ENCODE measurements around the gene A2M. TPM values are rescaled to one million over a fixed set of nuclear protein-coding genes. Genes with fewer than 3 reads are reported as not detected.

A2M gene
- total RNA-seq, 3 donors from 2014 or later: 276 to 457 (median 281) TPM

GRCh38 chr12:9048930-9049329 lies 66.8 kb downstream of the A2M start:
- Histone ChIP-seq H3K4me1 (no peaks in the 10 kb centered on the region), H3K36me3 (no peaks in the 10 kb centered on the region), H3K4me3 (no peak overlapping the region), H3K9me3 (no peaks in the 10 kb centered on the region), H3K27me3 (no peaks in the 10 kb centered on the region), H3K27ac (no peak overlapping the region)
- no peak for DNase-seq (ENCODE audit: low spot score in 2 of 2)
- TF ChIP-seq CTCF (IDR thresholded peaks at IDR 0.05): no peak
- TF ChIP-seq POLR2A (IDR thresholded peaks at IDR 0.05): no peak
- TF ChIP-seq POLR2AphosphoS5 (IDR thresholded peaks at IDR 0.05): no peak
- intact Hi-C loops (cut with DNase I; ENCODE audit: low total_unique reads): no loop called here

- DNase-seq (ENCODE audit: low spot score in 2 of 2): no peak
- Histone ChIP-seq H3K27me3 (no peaks in the 10 kb centered on the region), H3K36me3 (no peaks in the 10 kb centered on the region), H3K4me1 (no peaks in the 10 kb centered on the region), H3K4me3 (no peak overlapping the region), H3K27ac (no peak overlapping the region), H3K9me3 (no peaks in the 10 kb centered on the region)
- intact Hi-C loops (cut with DNase I; ENCODE audit: low total_unique reads): no loop called here
- no peak for TF ChIP-seq CTCF (IDR thresholded peaks at IDR 0.05)
- no peak for TF ChIP-seq POLR2A (IDR thresholded peaks at IDR 0.05)
- no peak for TF ChIP-seq POLR2AphosphoS5 (IDR thresholded peaks at IDR 0.05)
Measured at GRCh38 chr12:9047105-9047504, 68.6 kb downstream of the A2M start.

GRCh38 chr12:9043766-9044165 lies 72.0 kb downstream of the A2M start:
- no peaks in the 10 kb centered on the region for H3K36me3 ChIP-seq
- no peaks in the 10 kb centered on the region for H3K27me3 ChIP-seq
- no peak overlapping the region for H3K27ac ChIP-seq
- H3K9me3 ChIP-seq: no peaks in the 10 kb centered on the region
- no peak overlapping the region for H3K4me3 ChIP-seq
- no peak for TF ChIP-seq POLR2AphosphoS5 (IDR thresholded peaks at IDR 0.05)
- no peak for TF ChIP-seq CTCF (IDR thresholded peaks at IDR 0.05)
- TF ChIP-seq POLR2A (IDR thresholded peaks at IDR 0.05): no peak
- no peaks in the 10 kb centered on the region for H3K4me1 ChIP-seq
- intact Hi-C loops (cut with DNase I; ENCODE audit: low total_unique reads): no loop called here
- DNase-seq (ENCODE audit: low spot score in 2 of 2): no peak

GRCh38 chr12:9041321-9041720 lies 74.4 kb downstream of the A2M start:
- TF ChIP-seq POLR2A (IDR thresholded peaks at IDR 0.05): no peak
- TF ChIP-seq CTCF (IDR thresholded peaks at IDR 0.05): no peak
- no peak for TF ChIP-seq POLR2AphosphoS5 (IDR thresholded peaks at IDR 0.05)
- H3K36me3 ChIP-seq: no peaks in the 10 kb centered on the region
- no peak overlapping the region for H3K4me3 ChIP-seq
- H3K27me3 ChIP-seq: no peaks in the 10 kb centered on the region
- no peaks in the 10 kb centered on the region for H3K4me1 ChIP-seq
- no peaks in the 10 kb centered on the region for H3K9me3 ChIP-seq
- intact Hi-C loops (cut with DNase I; ENCODE audit: low total_unique reads): no loop called here
- no peak for DNase-seq (ENCODE audit: low spot score in 2 of 2)
- no peak overlapping the region for H3K27ac ChIP-seq

GRCh38 chr12:9040484-9041186 lies 75.1 kb downstream of the A2M start:
- TF ChIP-seq POLR2AphosphoS5 (IDR thresholded peaks at IDR 0.05) (no peak), POLR2A (IDR thresholded peaks at IDR 0.05) (no peak), CTCF (IDR thresholded peaks at IDR 0.05) (no peak)
- H3K4me3 ChIP-seq: no peak overlapping the region
- H3K27ac ChIP-seq: no peak overlapping the region
- H3K27me3 ChIP-seq: no peaks in the 10 kb centered on the region
- H3K36me3 ChIP-seq: no peaks in the 10 kb centered on the region
- H3K9me3 ChIP-seq: no peaks in the 10 kb centered on the region
- H3K4me1 ChIP-seq: no peaks in the 10 kb centered on the region
- intact Hi-C loops (cut with DNase I; ENCODE audit: low total_unique reads): no loop called here
- no peak for DNase-seq (ENCODE audit: low spot score in 2 of 2)
